HEK293T (cell line): ENCODE measurements around the gene OVOL2.
"Not testable (repeated sequence)": the region's sequence is repeated elsewhere in the genome, so short reads cannot be mapped to it uniquely, and the experiment has no call there.

Experiments used
- CTCF ChIA-PET: fragments of 350-600 bp; formaldehyde crosslinking; extraction: SDS; loops from one replicate; lab custom pipeline; 2021; ENCODE audit warnings: antibody characterized with exemption, inconsistent platforms; lab: Yijun Ruan, JAX
- POLR2A ChIA-PET: fragments of 350-600 bp; formaldehyde crosslinking; extraction: SDS; loops from one replicate; lab custom pipeline; 2020; ENCODE audit warnings: antibody characterized with exemption, inconsistent platforms; lab: Yijun Ruan, JAX
- DNase-seq: peaks from one replicate; pipeline ENCODE4 v3.0.0; 2012; ENCODE audit warnings: mixed read lengths; ENCODE audit errors: extremely low spot score
- ARNT ChIP-seq: fragments of 450-650 bp; IDR thresholded peaks from 2 replicates; pipeline ENCODE4 v1.6.1; 2017; ENCODE audit warnings: mild to moderate bottlenecking
- BHLHE40 ChIP-seq: fragments of 450-650 bp; IDR thresholded peaks from 2 replicates; pipeline ENCODE4 v1.6.1; 2016; ENCODE audit warnings: mild to moderate bottlenecking, moderate library complexity, borderline replicate concordance
- CTBP1 ChIP-seq: fragments of 450-650 bp; IDR thresholded peaks from 2 replicates; pipeline ENCODE4 v1.6.1; 2016; ENCODE audit warnings: borderline replicate concordance
- ELF4 ChIP-seq: fragments of 450-650 bp; IDR thresholded peaks from 2 replicates; pipeline ENCODE4 v1.6.1; 2017; ENCODE audit warnings: antibody characterized with exemption
- FOXA1 ChIP-seq: fragments of 450-650 bp; IDR thresholded peaks from 2 replicates; pipeline ENCODE4 v1.6.1; 2016; ENCODE audit warnings: mild to moderate bottlenecking
- FOXK2 ChIP-seq: fragments of 450-650 bp; IDR thresholded peaks from 2 replicates; pipeline ENCODE4 v1.6.1; 2016; ENCODE audit warnings: mild to moderate bottlenecking
- FOXM1 ChIP-seq: fragments of 450-650 bp; IDR thresholded peaks from 2 replicates; pipeline ENCODE4 v1.6.1; 2017; ENCODE audit warnings: mild to moderate bottlenecking, borderline replicate concordance
- HDGF ChIP-seq: fragments of 450-650 bp; IDR thresholded peaks from 2 replicates; pipeline ENCODE4 v1.6.1; 2017; ENCODE audit warnings: antibody characterized with exemption, borderline replicate concordance
- L3MBTL2 ChIP-seq: fragments of 450-650 bp; conservative IDR thresholded peaks from 2 replicates; pipeline ENCODE4 v1.6.1; 2016; ENCODE audit warnings: mild to moderate bottlenecking
- LEF1 ChIP-seq: fragments of 450-650 bp; IDR thresholded peaks from 2 replicates; pipeline ENCODE4 v1.6.1; 2017; ENCODE audit warnings: mild to moderate bottlenecking, borderline replicate concordance
- NFRKB ChIP-seq: fragments of 450-650 bp; IDR thresholded peaks from 2 replicates; pipeline ENCODE4 v1.6.1; 2016; ENCODE audit warnings: mild to moderate bottlenecking, moderate library complexity
- SP1 ChIP-seq: fragments of 450-650 bp; IDR thresholded peaks from 2 replicates; pipeline ENCODE4 v1.6.1; 2017
- SUZ12 ChIP-seq: fragments of 450-650 bp; IDR thresholded peaks from 2 replicates; pipeline ENCODE4 v1.6.1; 2016; ENCODE audit warnings: mild to moderate bottlenecking
- TARDBP ChIP-seq: fragments of 450-650 bp; IDR thresholded peaks from 2 replicates; pipeline ENCODE4 v1.6.1; 2016
- ZNF384 ChIP-seq: fragments of 450-650 bp; IDR thresholded peaks from 2 replicates; pipeline ENCODE4 v1.6.1; 2016
- TF ChIP-seq, protein P1 (sequence below): fragments of 450-650 bp; IDR thresholded peaks from 2 replicates; pipeline ENCODE4 v1.6.1; 2016

OVOL2 gene

DNA sequence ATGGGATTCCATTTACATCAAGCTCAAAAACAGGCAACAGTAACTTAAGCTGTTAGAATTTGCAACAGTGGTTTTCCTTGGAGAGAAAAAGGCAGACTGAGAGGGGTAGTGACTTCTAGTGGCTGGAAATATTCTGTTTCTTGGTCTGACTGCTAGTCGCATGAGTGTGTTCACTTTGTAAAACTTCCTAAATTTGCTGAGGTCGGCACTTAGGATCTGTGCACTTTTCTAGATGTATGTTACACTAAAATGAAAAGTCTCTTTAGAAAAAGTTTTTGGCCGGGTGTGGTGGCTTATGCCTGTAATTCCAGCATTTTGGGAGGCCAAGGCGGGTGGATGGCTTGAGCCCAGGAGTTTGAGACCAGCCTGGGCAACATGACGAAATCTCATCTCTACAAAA, 18.7 kb downstream of the OVOL2 start:
- CTCF ChIA-PET: no interaction called here
- TF ChIP-seq HDGF: no peak
- TF ChIP-seq FOXA1: no peak
- no peak for TF ChIP-seq TARDBP
- no peak for TF ChIP-seq ARNT
- TF ChIP-seq FOXK2: no peak
- TF ChIP-seq LEF1: no peak
- TF ChIP-seq, protein P1, sequence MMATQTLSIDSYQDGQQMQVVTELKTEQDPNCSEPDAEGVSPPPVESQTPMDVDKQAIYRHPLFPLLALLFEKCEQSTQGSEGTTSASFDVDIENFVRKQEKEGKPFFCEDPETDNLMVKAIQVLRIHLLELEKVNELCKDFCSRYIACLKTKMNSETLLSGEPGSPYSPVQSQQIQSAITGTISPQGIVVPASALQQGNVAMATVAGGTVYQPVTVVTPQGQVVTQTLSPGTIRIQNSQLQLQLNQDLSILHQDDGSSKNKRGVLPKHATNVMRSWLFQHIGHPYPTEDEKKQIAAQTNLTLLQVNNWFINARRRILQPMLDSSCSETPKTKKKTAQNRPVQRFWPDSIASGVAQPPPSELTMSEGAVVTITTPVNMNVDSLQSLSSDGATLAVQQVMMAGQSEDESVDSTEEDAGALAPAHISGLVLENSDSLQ: no peak
- no peak for TF ChIP-seq NFRKB
- TF ChIP-seq L3MBTL2: no peak
- no peak for TF ChIP-seq ELF4
- no peak for TF ChIP-seq SUZ12
- TF ChIP-seq BHLHE40: no peak
- no peak for TF ChIP-seq FOXM1
- TF ChIP-seq ZNF384: no peak
- DNase-seq: no peak
- POLR2A ChIA-PET: no interaction called here

DNA sequence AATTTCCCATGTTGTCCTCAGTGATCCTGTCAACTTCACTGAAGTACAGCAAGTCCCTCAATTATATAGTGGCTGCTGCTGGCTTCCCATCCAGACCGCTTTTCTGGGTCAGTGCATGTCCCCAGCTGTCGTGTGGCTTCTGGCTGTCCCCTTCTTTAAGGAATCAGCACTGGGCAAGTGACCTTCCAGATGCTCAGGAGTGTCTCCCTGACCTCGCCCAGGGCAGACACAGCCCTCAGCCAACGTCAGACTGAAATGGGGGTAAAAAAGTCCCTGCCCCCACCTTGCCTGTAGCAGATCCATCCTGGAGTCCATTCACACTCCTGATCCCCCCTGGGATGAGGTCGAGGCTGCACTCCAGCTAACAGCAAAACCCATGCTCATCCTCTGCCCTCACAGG, 23.7 kb downstream of the OVOL2 start:
- TF ChIP-seq NFRKB: no peak
- no peak for TF ChIP-seq TARDBP
- no peak for TF ChIP-seq SUZ12
- TF ChIP-seq FOXM1: no peak
- no peak for TF ChIP-seq CTBP1
- TF ChIP-seq ARNT: no peak
- TF ChIP-seq LEF1: no peak
- no peak for TF ChIP-seq L3MBTL2
- TF ChIP-seq HDGF: no peak
- TF ChIP-seq BHLHE40: no peak
- ChIA-PET POLR2A (no interaction called here), CTCF (no interaction called here)
- no peak for DNase-seq

DNA sequence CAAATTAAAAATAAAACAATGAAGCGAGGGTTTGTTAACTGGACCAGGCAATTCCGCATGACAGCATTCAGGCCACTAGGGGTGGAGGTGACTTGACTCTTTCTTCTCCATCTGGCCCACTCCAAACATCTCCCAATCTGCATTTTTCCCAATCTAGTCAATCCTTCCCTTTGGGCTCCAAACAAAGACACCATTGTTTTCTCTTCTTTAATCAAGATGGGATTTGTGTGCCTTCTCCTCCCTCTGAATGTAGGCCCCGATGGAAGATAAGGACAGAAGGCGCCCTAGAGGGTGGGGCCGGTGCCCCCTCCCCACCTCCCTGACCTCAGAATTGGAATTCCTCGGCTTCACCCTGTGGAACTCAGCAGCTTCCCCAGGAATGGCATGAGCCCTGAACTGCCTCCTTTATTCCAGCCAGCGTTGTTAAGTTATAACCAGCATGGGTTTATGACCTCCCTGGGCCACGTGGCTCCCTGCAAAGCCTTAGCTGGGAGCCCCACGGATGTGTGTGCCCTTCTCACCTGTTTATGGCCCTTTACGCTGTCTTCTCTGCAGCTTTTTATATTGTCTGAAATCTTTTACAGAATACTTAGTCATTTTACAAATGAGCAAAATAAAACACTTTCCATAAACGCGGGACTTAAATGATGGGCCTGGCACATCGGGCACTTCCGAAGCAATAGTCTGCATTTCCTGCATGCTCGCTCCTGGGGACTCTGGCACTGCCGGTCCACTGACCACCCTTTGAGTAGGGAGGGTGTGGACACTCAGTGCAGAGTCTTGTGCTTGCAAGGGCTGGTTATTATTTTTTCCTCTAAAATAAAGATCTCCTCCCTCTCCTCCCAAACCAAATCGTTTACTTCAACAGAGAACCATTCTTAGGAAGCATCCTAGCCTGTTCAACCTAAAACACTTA, 24.5 kb downstream of the OVOL2 start:
- ChIA-PET CTCF (no interaction called here), POLR2A (no interaction called here)
- TF ChIP-seq SUZ12 (no peak), FOXA1 (no peak), SP1 (no peak), FOXM1 (no peak), L3MBTL2 (no peak), CTBP1 (no peak), NFRKB (no peak), ELF4 (no peak), HDGF (no peak), LEF1 (no peak), ARNT (no peak), BHLHE40 (no peak), TARDBP (no peak)
- TF ChIP-seq, protein P1: no peak
- no peak for DNase-seq

DNA sequence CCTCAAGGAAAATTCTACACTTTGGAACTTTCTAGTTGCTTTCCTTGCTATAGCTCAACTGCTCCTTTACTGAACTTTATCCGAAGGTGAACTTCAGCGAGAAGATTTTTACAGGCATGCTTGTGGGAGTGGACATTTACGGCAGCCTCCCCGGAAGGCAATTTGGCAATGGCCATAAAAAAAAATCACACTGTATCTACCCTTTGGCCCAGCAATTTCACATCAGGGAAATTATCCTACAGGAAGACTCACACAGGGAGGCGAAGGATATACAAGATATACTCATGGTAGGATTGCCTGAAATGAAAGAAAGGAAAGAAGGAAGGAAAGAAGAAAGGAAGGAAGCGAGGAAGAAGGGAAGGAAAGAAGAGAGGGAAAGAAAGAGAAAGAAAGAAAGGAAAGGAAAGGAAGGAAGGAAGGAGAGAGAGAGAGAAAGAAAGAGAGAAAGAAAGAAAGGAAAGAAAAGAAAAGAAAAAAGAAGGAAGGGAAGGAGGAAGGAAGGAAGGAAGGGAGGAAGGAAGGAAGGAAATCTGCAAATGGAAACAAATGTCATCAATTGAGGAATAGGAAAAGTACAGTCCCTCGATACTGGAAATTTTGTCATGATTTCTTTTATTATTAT, 25.7 kb downstream of the OVOL2 start:
- no peak for DNase-seq
- POLR2A ChIA-PET: no interaction called here
- CTCF ChIA-PET: no interaction called here
- TF ChIP-seq FOXM1 (no peak), TARDBP (no peak)

DNA sequence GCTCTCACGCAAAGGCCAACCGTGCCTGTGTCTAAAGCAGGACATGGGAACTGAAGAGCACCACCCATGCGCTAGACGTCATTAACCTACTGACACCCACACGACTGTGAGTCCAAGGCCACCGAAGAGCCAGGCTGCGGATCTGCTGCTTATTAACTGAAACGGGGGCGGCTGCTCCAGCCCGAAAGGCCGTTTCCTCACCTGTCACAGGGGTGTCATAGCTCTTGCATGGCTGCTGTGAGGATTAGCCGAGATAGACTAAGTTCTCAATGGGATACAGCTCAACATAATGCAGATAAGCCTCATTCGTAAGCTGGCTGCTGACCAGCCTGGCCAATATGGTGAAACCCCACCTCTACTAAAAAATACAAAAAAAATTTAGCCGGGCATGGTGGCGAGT, 26.7 kb downstream of the OVOL2 start:
- no peak for TF ChIP-seq TARDBP
- no peak for TF ChIP-seq FOXM1
- TF ChIP-seq ZNF384: no peak
- TF ChIP-seq, protein P1: no peak
- TF ChIP-seq NFRKB: no peak
- no peak for TF ChIP-seq ELF4
- no peak for TF ChIP-seq CTBP1
- CTCF ChIA-PET: no interaction called here

DNA sequence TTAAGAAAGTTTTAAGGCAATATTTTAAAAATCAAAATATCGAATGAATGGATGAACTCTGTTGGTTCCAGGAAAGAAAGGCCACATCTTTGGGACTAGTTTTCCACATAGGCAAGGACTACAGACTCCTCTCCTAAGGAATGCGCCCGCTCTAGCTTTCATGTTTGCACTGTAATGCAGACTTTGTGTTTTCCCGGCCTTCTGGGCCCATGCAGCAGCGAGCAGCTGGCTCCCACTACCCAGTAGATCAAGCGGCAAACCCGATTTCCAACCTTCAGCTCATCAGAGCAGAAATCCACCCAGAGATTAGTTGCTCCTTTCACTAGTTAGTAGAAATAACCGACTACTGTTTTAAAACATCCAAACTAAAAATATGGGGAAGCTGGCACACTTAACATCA, 27.7 kb downstream of the OVOL2 start:
- ChIA-PET POLR2A (no interaction called here), CTCF (no interaction called here)
- DNase-seq: no peak
- TF ChIP-seq ARNT (no peak), BHLHE40 (no peak), FOXK2 (no peak), ELF4 (no peak), SUZ12 (no peak), LEF1 (no peak), CTBP1 (no peak), FOXM1 (no peak), HDGF (no peak), TARDBP (no peak), ZNF384 (no peak), NFRKB (no peak), FOXA1 (no peak), L3MBTL2 (no peak), SP1 (no peak)
- TF ChIP-seq, protein P1: no peak

More for the DNA sequence above, 26.7 kb downstream of the OVOL2 start:
- DNase-seq: no peak
- POLR2A ChIA-PET: no interaction called here

DNA sequence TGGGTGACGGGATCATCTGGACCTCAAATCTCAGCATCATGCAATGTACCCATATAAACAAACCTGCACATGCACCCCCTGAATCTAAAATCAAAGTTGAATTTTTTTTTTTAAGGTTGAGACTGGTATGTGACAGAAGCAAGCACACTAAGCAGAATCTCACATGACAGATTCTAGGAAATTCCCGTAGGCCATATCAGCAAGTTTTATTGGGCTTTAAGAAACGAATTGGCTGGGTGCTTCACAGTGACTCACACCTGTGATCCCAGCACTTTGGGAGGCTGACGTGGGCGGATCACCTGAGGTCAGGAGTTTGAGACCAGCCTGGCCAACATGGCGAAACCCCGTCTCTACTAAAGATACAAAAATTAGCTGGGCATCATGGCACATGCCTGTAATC, 30.7 kb downstream of the OVOL2 start:
- DNase-seq, CTCF ChIA-PET, POLR2A ChIA-PET: not testable (repeated sequence)
